Measurements from ENCODE around the gene PIF1. TPM values are rescaled to one million over a fixed set of nuclear protein-coding genes. Genes with fewer than 3 reads are reported as not detected.

PIF1 gene
- total RNA-seq, 1 experiment from 2014 or later, result 34.9 TPM

DNA sequence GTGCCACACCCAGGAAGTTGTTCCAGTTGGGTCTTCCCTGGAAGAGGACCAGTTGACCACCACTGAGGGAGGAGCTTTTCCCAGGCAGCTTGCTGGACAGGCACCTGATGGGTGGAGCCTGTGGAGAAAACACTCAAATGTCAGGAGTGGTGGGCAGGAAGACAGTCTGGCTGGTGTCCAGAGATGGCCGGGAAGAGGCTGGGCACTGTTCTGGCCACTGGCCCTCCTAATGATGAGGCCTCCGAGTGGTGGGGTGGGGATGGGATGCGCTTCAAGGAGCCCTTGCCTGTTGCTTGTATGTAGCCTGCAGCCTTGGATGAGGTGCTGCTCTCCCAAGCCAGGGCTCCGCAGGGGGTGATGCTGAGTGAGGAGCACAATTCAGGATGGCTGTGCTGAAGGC, 28.6 kb upstream of the PIF1 start:
- H3K4me1 ChIP-seq (ENCODE audit: control insufficient read depth in 1 of 2, insufficient read depth in 2 of 2, low read length in 2 of 2), result peaks cover 0 to 7% of the 10 kb centered on the region in 2 experiments; a peak in 1 of 4 replicates
- H4K20me1 ChIP-seq (ENCODE audit: insufficient read depth), result no peaks in the 10 kb centered on the region
- intact Hi-C loops (cut with micrococcal nuclease), result no loop called here
- H3K9ac ChIP-seq (ENCODE audit: low read length), result no peak overlapping the region
- no peaks in the 10 kb centered on the region for H3K79me2 ChIP-seq (ENCODE audit: insufficient read depth, low read length)
- no peak overlapping the region for H3K4me2 ChIP-seq (ENCODE audit: low read length)
- no peak overlapping the region for H2AFZ ChIP-seq (ENCODE audit: low read depth, low read length, poor library complexity, severe bottlenecking)
- H3K9me3 ChIP-seq (ENCODE audit: control insufficient read depth in 1 of 2, insufficient read depth in 1 of 2, low read depth in 1 of 2, low read length in 2 of 2), result no peaks in the 10 kb centered on the region
- no peaks in the 10 kb centered on the region for H3K27me3 ChIP-seq (ENCODE audit: insufficient read depth, low read length)
- H3K36me3 ChIP-seq (ENCODE audit: control insufficient read depth in 1 of 2, insufficient read depth in 2 of 2, low read length in 2 of 2), result peaks cover 0 to 5% of the 10 kb centered on the region in 2 experiments; a peak in 1 of 4 replicates
- no peak overlapping the region for H3K27ac ChIP-seq (ENCODE audit: low read depth, low read length)
- BruUV-seq (replicated peaks), result no TSS peak
- ChIA-PET CTCF (no interaction called here), POLR2A (no interaction called here), RAD21 (ENCODE audit: low non-redundant PET in 1 of 2, low total read pairs in 2 of 2, uncharacterized antibody in 2 of 2, unreplicated experiment in 2 of 2) (no interaction called here)
- no peaks in the 10 kb centered on the region for H3K9me2 ChIP-seq (ENCODE audit: insufficient read depth)
- DNase-seq (ENCODE audit: low read depth, low spot score) (no peak), ATAC-seq (no peak)
- no peak for TF ChIP-seq EZH2 (IDR thresholded peaks at IDR 0.05)
- no peak for TF ChIP-seq JUND (IDR thresholded peaks at IDR 0.05)
- TF ChIP-seq YY1 (IDR thresholded peaks at IDR 0.05; ENCODE audit: extremely low read depth, insufficient replicate concordance, low read depth, low read length), result no peak
- TF ChIP-seq EGR1 (IDR thresholded peaks at IDR 0.05; ENCODE audit: low read depth), result no peak
- TF ChIP-seq ATF3 (IDR thresholded peaks at IDR 0.05), result no peak
- no peak for TF ChIP-seq SP1 (IDR thresholded peaks at IDR 0.05; ENCODE audit: low read depth)
- no peak for TF ChIP-seq ZNF274 (IDR thresholded peaks at IDR 0.05; ENCODE audit: low read depth, low read length)
- TF ChIP-seq MAX (IDR thresholded peaks at IDR 0.05), result no peak
- no peak for TF ChIP-seq POLR2AphosphoS5 (IDR thresholded peaks at IDR 0.05; ENCODE audit: low read depth, low read length)
- TF ChIP-seq CEBPB (IDR thresholded peaks at IDR 0.05; ENCODE audit: low read depth), result no peak
- TF ChIP-seq ZFX (IDR thresholded peaks at IDR 0.05), result no peak
- no peak for TF ChIP-seq POLR2A (IDR thresholded peaks at IDR 0.05; ENCODE audit: borderline replicate concordance, extremely low read depth, insufficient read depth, insufficient read length)
- TF ChIP-seq REST (IDR thresholded peaks at IDR 0.05; ENCODE audit: low read depth), result no peak
- TF ChIP-seq RAD21 (IDR thresholded peaks at IDR 0.05; ENCODE audit: low read depth), result no peak
- no peak for TF ChIP-seq EZH2phosphoT487 (IDR thresholded peaks at IDR 0.05; ENCODE audit: borderline replicate concordance)
- no peak for TF ChIP-seq FOSL1 (IDR thresholded peaks at IDR 0.05; ENCODE audit: low read depth)
- TF ChIP-seq TCF7L2 (IDR thresholded peaks at IDR 0.05; ENCODE audit: borderline replicate concordance, extremely low read depth, insufficient read depth, insufficient read length), result no peak
- TF ChIP-seq CBX3 (IDR thresholded peaks at IDR 0.05; ENCODE audit: low read depth), result no peak
- H3K4me3 ChIP-seq (replicated peaks in 1 of 2; ENCODE audit: low read depth in 1 of 2, low read length in 2 of 2), result no peak overlapping the region

Data from HCT116 (cell line).